ENCODE results near the gene APBA3. TPM values are rescaled to one million over a fixed set of nuclear protein-coding genes. Genes with fewer than 3 reads are reported as not detected.

APBA3 gene
- total RNA-seq, 3 donors from 2014 or later = 18.9 to 23.0 (median 19.2) TPM

Other genes with a start within 250 kb of the APBA3 start
- 1 to 10 TPM; 3.2 to 6.0 (median 3.4) TPM for gene TEKTIP1, start 222.5 kb downstream of the APBA3 start, total RNA-seq
- 10 to 100 TPM; 25.0 to 43.6 (median 36.8) TPM for gene MFSD12, start 204.1 kb downstream of the APBA3 start, total RNA-seq
- 10 to 100 TPM; 79.9 to 81.9 (median 81.4) TPM for gene HMG20B, start 188.7 kb downstream of the APBA3 start, total RNA-seq
- 1 to 10 TPM in 1 of 3 donors, under 1 TPM in 2; 0.34 to 1.1 (median 0.58) TPM for gene GIPC3, start 176.2 kb downstream of the APBA3 start, total RNA-seq
- 1 to 10 TPM in 2 of 3 donors, under 1 TPM in 1; 0.72 to 2.3 (median 1.1) TPM for gene TBXA2R, start 154.8 kb downstream of the APBA3 start, total RNA-seq
- gene CACTIN, start 134.9 kb downstream of the APBA3 start, total RNA-seq = 10 to 100 TPM; 22.4 to 26.8 (median 22.6) TPM
- gene PIP5K1C, start 61.2 kb downstream of the APBA3 start, total RNA-seq = 10 to 100 TPM; 23.1 to 95.2 (median 23.2) TPM
- gene TJP3, start 53.3 kb downstream of the APBA3 start, total RNA-seq = 100 to 1,000 TPM; 167 to 357 (median 285) TPM
- 10 to 100 TPM; 51.6 to 64.9 (median 56.2) TPM for gene MRPL54, start 990 bp upstream of the APBA3 start, total RNA-seq
- gene RAX2, start 10.5 kb upstream of the APBA3 start, total RNA-seq = not detected
- 1 to 10 TPM; 2.2 to 3.6 (median 2.4) TPM for gene MATK, start 24.7 kb upstream of the APBA3 start, total RNA-seq
- gene ZFR2, start 107.3 kb upstream of the APBA3 start, total RNA-seq = under 1 TPM in 1 of 3 donors, not detected in 2; 0.66 TPM
- 1 to 10 TPM in 1 of 3 donors, under 1 TPM in 2; 0.09 to 2.2 (median 0.22) TPM for gene ATCAY, start 119.0 kb upstream of the APBA3 start, total RNA-seq
- under 1 TPM in 1 of 3 donors, not detected in 2; 0.36 TPM for gene NMRK2, start 171.4 kb upstream of the APBA3 start, total RNA-seq
- 100 to 1,000 TPM in 1 of 3 donors, 10 to 100 TPM in 2; 51.3 to 121 (median 56.9) TPM for gene DAPK3, start 209.4 kb upstream of the APBA3 start, total RNA-seq
- gene EEF2, start 223.8 kb upstream of the APBA3 start, total RNA-seq = 1,000 to 10,000 TPM; 1,826 to 2,582 (median 2,012) TPM
- 10 to 100 TPM; 27.4 to 44.6 (median 29.5) TPM for gene PIAS4, start 246.0 kb upstream of the APBA3 start, total RNA-seq

Data from mucosa of descending colon (tissue), 3 donors.